Measurements from ENCODE around the gene SLC7A7. TPM values are rescaled to one million over a fixed set of nuclear protein-coding genes. Genes with fewer than 3 reads are reported as not detected.
"Not testable (repeated sequence)": the region's sequence is repeated elsewhere in the genome, so short reads cannot be mapped to it uniquely, and the experiment has no call there.

Gene SLC7A7
- total RNA-seq, 1 donor from 2014 or later = 8.3 TPM

DNA sequence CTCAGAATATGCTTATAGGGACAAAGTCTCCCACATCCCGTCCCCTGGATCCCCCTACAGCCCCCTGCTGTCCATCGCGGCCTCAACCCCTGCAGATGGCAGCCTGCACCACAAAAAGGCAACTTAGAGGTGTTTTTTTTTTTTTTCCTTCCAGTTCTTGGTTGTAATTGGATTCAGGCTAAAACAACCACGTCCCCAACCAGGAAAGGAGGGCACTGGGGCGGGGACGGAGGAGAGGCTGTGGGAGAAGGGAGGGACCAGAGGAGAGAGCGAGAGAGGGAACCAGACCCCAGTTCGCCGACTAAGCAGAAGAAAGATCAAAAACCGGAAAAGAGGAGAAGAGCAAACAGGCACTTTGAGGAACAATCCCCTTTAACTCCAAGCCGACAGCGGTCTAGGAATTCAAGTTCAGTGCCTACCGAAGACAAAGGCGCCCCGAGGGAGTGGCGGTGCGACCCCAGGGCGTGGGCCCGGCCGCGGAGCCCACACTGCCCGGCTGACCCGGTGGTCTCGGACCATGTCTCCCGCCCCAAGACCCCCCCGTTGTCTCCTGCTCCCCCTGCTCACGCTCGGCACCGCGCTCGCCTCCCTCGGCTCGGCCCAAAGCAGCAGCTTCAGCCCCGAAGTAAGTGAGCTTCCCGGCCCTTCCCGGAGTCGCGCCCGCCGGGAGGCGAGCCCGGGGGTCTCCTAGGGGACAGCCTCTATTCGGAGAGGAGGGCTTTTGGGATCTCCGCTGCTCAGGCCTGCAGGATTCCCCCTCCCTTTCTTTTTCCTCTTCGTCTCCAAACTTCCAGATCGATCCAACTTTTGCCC is 21.3 kb upstream of the SLC7A7 start, which contains the start of gene MMP14:
Gene MMP14, plus strand, starts transcription at position 285 of the 813 bp plus-strand sequence. Its CDS starts 233 bp downstream, at position 518.
- H3K4me1 Mint-ChIP-seq = peaks cover 35% of the 10 kb centered on the region
- H3K36me3 Mint-ChIP-seq = peaks cover 13% of the 10 kb centered on the region
- TF ChIP-seq, protein P1, sequence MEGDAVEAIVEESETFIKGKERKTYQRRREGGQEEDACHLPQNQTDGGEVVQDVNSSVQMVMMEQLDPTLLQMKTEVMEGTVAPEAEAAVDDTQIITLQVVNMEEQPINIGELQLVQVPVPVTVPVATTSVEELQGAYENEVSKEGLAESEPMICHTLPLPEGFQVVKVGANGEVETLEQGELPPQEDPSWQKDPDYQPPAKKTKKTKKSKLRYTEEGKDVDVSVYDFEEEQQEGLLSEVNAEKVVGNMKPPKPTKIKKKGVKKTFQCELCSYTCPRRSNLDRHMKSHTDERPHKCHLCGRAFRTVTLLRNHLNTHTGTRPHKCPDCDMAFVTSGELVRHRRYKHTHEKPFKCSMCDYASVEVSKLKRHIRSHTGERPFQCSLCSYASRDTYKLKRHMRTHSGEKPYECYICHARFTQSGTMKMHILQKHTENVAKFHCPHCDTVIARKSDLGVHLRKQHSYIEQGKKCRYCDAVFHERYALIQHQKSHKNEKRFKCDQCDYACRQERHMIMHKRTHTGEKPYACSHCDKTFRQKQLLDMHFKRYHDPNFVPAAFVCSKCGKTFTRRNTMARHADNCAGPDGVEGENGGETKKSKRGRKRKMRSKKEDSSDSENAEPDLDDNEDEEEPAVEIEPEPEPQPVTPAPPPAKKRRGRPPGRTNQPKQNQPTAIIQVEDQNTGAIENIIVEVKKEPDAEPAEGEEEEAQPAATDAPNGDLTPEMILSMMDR (IDR thresholded peaks at IDR 0.05; ENCODE audit: unreplicated experiment) = no peak
- H3K4me3 Mint-ChIP-seq = peak within 1 kb of the TSS; percentile 98
- H3K9me3 Mint-ChIP-seq = no peaks in the 10 kb centered on the region
- DNase-seq (ENCODE audit: low spot score in 2 of 2, unreplicated experiment in 2 of 2) = peak in 1 of 2 experiments; percentile 66
- no peaks in the 10 kb centered on the region for H3K27me3 Mint-ChIP-seq (ENCODE audit: low read depth)
- peak within 1 kb of the TSS; percentile 98 for H3K27ac Mint-ChIP-seq

DNA sequence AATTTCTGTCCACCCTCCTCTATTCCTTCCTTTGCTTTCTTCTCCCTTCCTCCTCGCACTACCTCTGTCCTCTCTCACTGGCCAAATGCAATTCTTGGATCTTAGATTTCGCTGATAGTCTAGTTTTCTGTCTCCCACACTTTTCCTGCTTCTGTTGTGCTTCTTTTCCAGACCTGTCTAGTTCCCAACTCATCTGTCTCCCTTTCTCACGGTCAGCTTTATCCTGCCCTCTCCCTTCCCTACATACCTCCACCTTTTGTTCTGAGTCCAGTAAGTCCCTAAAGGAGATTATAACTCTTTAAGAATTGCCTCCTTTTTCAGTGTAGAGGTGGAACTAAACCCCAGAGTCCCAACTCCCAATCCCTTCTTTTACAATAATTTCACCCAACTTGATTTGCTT is 20.3 kb upstream of the SLC7A7 start:
- H3K36me3 Mint-ChIP-seq = peaks cover 10% of the 10 kb centered on the region
- no peaks in the 10 kb centered on the region for H3K27me3 Mint-ChIP-seq (ENCODE audit: low read depth)
- peak overlapping the region; percentile 98 for H3K27ac Mint-ChIP-seq
- peak overlapping the region; percentile 98 for H3K4me3 Mint-ChIP-seq
- H3K9me3 Mint-ChIP-seq = no peaks in the 10 kb centered on the region
- peaks cover 38% of the 10 kb centered on the region for H3K4me1 Mint-ChIP-seq
- TF ChIP-seq, protein P1 (IDR thresholded peaks at IDR 0.05; ENCODE audit: unreplicated experiment) = no peak
- no peak for DNase-seq (ENCODE audit: low spot score in 2 of 2, unreplicated experiment in 2 of 2)

DNA sequence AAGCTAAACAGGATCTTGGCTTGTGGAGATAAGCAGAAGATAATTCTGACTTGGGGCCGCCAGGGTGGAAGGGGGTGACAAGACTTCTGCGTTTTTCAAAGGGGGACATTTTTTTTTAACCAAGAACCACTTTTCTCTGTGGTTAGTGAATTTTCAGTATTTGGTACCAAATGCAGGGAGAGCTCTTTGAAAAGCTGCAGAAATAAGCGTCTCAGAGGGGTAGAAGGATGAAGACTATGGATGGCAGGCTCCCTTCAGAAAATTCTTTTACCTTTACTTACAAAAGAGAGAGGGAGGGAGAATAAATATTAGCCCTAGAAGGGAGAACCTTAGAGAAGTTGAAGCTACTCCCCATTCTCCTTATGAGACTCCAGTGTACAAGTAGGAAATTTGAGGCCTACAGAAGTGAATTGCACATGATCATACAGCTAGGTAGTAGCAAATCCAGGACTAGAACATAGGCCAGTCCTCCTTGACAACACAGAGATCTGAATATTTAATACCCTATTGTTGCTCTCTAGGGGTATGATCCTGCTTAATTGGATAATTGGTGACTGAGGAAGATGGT is 15.3 kb upstream of the SLC7A7 start:
- Mint-ChIP-seq H3K36me3 (peaks cover 10% of the 10 kb centered on the region), H3K9me3 (no peaks in the 10 kb centered on the region), H3K27ac (peak overlapping the region; percentile 91), H3K4me3 (peak overlapping the region; percentile 96), H3K4me1 (peaks cover 19% of the 10 kb centered on the region), H3K27me3 (ENCODE audit: low read depth) (no peaks in the 10 kb centered on the region)
- TF ChIP-seq, protein P1 (IDR thresholded peaks at IDR 0.05; ENCODE audit: unreplicated experiment) = no peak
- no peak for DNase-seq (ENCODE audit: low spot score in 2 of 2, unreplicated experiment in 2 of 2)

DNA sequence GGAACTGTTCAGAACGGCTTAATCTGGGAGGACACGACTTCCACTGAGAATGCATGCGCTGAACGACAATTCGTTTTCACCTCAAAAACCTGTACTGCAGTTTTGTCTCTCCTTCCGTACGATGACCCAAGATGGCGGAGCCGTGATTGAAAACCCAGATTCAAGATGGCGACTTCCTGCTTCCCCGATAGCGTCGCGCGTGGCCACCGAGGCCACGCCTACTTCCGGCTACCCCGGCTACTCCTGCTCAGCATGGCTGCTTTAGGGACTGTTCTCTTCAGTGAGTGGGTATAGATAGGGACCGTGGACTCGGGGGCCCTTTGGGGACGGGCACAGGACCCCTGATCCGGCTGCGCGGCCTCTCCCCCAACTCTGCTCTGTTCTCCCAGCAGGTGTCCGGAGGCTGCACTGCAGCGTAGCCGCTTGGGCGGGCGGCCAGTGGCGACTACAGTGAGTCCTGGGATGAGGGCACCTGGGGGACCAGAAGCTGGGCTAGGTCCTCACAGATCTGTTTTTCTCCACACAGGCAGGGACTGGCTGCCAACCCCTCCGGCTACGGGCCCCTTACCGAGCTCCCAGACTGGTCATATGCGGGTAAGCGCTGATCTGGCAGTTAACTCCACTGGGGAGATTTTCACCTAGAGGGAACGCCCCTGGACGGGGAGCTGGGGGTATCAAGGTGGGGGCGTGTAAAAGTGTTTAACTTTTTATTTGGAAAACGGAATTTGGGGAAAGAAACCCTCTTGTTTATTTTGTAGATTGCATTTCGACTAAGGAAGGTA is 14.6 kb upstream of the SLC7A7 start, which contains the start of gene MRPL52:
Gene MRPL52, plus strand, starts transcription at position 227 of the 782 bp plus-strand sequence. Its CDS starts 26 bp downstream, at position 253.
- DNase-seq (ENCODE audit: low spot score in 2 of 2, unreplicated experiment in 2 of 2) = peak; percentile 69 to 73
- H3K4me3 Mint-ChIP-seq = peak within 1 kb of the TSS; percentile 96
- H3K36me3 Mint-ChIP-seq = peaks cover 10% of the 10 kb centered on the region
- H3K9me3 Mint-ChIP-seq = no peaks in the 10 kb centered on the region
- TF ChIP-seq, protein P1 (IDR thresholded peaks at IDR 0.05; ENCODE audit: unreplicated experiment) = no peak
- peaks cover 19% of the 10 kb centered on the region for H3K4me1 Mint-ChIP-seq
- H3K27ac Mint-ChIP-seq = peak within 1 kb of the TSS; percentile 91
- no peaks in the 10 kb centered on the region for H3K27me3 Mint-ChIP-seq (ENCODE audit: low read depth)

DNA sequence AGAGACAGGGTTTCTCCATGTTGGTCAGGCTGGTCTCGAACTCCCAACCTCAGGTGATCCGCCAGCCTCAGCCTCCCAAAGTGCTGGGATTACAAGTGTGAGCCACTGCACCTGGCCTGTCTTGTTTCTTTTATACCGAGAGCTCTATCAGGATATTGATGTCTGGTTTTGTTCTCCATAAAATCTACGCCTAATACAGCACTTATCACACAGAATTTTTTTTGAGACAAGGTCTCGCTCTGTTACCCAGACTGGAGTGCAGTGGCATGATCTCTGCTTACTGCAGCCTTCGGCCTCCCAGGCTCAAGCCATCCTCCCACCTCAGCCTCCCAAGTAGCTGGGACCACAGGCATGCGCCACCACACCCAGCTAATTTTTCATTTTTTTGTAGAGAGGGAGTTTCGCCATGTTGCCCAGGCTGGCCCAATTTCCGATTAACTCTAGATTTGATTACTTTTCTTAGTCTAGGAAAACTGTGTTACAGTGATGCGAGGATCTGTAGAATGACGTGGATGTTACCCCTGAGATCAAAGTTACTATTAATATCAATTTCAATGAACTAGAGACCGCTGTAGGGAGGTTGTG is 13.9 kb upstream of the SLC7A7 start:
- H3K27ac Mint-ChIP-seq = peak overlapping the region; percentile 91
- peak overlapping the region; percentile 96 for H3K4me3 Mint-ChIP-seq
- DNase-seq (ENCODE audit: low spot score in 2 of 2, unreplicated experiment in 2 of 2); H3K9me3 Mint-ChIP-seq; H3K36me3 Mint-ChIP-seq; H3K27me3 Mint-ChIP-seq (ENCODE audit: low read depth): not testable (repeated sequence)
- H3K4me1 Mint-ChIP-seq = peaks cover 24% of the 10 kb centered on the region
